GM21717 (cell line): ENCODE measurements around the gene RASSF5.
A peak's percentile ranks its signal among the peaks of the same experiment; 100 is the strongest.
"Not testable (repeated sequence)": the region's sequence is repeated elsewhere in the genome, so short reads cannot be mapped to it uniquely, and the experiment has no call there.

ENCODE experiments used
- ATAC-seq: cut with Tn5 transposase; IDR thresholded peaks from one replicate; pipeline ENCODE4 v1.9.1; 2021; ENCODE audit warnings: mild to moderate bottlenecking, moderate library complexity; ENCODE audit not compliant: unreplicated experiment

The RASSF5 gene

GRCh38 chr1:206626396-206626795 lies 119.1 kb downstream of the RASSF5 start:
- ATAC-seq: not testable (repeated sequence)

GRCh38 chr1:206628916-206629315 lies 121.6 kb downstream of the RASSF5 start:
- no peak for ATAC-seq

DNA sequence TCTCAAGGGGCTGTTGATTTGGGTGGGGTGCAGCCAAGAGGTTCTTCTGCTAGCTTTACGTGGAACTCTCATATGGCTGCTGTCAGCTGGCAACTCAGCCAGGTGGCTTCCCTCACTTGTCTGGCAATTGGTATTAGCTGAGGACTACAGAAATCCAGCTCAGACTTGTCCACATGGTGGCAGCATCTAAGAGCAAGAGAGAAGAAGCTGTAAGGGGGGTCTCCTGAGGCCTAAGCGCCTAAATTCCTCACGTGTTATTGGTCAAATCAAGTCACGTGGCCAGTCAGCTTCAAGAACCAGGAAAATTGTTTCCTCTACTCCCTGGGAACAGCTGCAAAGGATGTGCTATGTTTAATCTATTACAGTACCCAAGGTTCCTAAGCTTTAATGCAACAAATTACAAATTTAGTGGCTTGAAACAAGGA lies 123.8 kb downstream of the RASSF5 start:
- no peak for ATAC-seq

- ATAC-seq: no peak
Observed at GRCh38 chr1:206633708-206634121, 126.4 kb downstream of the RASSF5 start.

GRCh38 chr1:206634365-206635079 lies 127.2 kb downstream of the RASSF5 start:
- ATAC-seq: no peak

DNA sequence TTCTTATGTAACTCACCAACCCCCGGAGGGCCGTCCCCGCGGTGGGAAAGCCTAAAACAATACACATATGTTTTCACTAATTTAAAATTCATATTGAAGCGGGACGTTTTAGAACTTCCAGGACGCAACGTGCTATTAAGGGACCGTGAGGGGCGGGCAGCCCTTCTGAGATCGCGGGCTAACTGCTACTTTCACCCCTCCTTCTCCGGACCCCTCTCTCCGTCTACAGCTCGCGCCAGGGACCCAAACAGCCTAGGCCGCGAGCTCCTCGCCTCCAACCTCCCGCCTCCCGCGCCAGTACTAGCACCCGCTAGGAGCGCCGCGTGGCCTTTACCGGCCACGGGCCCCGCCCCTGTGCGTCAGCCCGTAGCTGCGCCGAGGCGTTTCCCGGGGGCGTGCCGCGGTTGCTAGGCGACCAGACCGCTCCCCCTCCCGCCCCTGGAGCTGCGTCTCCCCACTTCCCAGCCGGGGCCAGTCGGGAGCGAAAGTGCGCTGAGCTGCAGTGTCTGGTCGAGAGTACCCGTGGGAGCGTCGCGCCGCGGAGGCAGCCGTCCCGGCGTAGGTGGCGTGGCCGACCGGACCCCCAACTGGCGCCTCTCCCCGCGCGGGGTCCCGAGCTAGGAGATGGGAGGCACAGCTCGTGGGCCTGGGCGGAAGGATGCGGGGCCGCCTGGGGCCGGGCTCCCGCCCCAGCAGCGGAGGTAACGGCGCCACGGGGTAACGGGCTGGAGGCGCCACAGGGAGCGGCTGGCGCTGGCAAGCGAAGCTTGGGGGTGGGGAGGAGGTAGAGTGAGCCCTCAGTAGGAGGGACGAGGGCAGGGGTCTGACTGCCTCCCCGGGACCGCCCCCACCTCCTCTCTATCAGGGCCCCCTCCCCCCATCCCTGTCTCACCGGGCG lies 128.0 kb downstream of the RASSF5 start, which contains the start of gene DYRK3:
DYRK3 (plus strand) TSS at position 457 of the 898 bp plus-strand sequence; CDS start at position 625, 168 bp downstream.
- peak; percentile 87 for ATAC-seq

GRCh38 chr1:206635978-206636345 lies 128.6 kb downstream of the RASSF5 start:
- ATAC-seq: peak; percentile 18

- ATAC-seq: no peak
Observed at GRCh38 chr1:206636671-206637070, 129.3 kb downstream of the RASSF5 start.

- ATAC-seq: no peak
Observed at GRCh38 chr1:206637605-206638004, 130.3 kb downstream of the RASSF5 start.
